Adrenal gland (tissue), 12 donors: ENCODE data around the gene FMNL3. TPM values are rescaled to one million over a fixed set of nuclear protein-coding genes. Genes with fewer than 3 reads are reported as not detected.
A peak's percentile ranks its signal among the peaks of the same experiment; 100 is the strongest.
"Not testable (repeated sequence)": the region's sequence is repeated elsewhere in the genome, so short reads cannot be mapped to it uniquely, and the experiment has no call there.

Experiments
- DNase-seq, 7 donors: peaks; one replicate each; pipeline ENCODE4 v3.0.0-alpha.2; 2019 to 2020
- H3K27ac ChIP-seq, 5 donors: fragments of 200-600 bp; sonication (generic) in 4 of 5; 1 replicate in 3 of 5; 2 replicates in 2 of 5; pipeline versions ENCODE4 v1.5.1 to v1.8.0; 2016 to 2020; ENCODE audit warnings: mild to moderate bottlenecking in 1 of 5
- H3K27me3 ChIP-seq: fragments of 200-600 bp; 2 replicates; pipeline ENCODE4 v1.8.0; 2021
- H3K36me3 ChIP-seq, 2 donors: fragments of 200-600 bp; replicated peaks in 1 of 2; 1 replicate in 1 of 2; 2 replicates in 1 of 2; pipeline versions ENCODE4 v1.5.1 to v1.8.0; 2018 to 2022
- H3K4me1 ChIP-seq, 2 donors: fragments of 200-600 bp; replicated peaks in 1 of 2; 1 replicate in 1 of 2; 2 replicates in 1 of 2; pipeline versions ENCODE4 v1.5.1 to v1.8.0; 2018 to 2021
- H3K4me3 ChIP-seq, 4 donors: fragments of 200-600 bp; sonication (generic) in 3 of 4; one replicate each; pipeline ENCODE4 v1.5.1; 2016 to 2018
- H3K9me3 ChIP-seq, 3 donors: fragments of 200-600 bp; sonication (generic) in 1 of 3; replicated peaks in 1 of 3; 1 replicate in 2 of 3; 2 replicates in 1 of 3; pipeline versions ENCODE4 v1.5.1 to v1.8.0; 2016 to 2021
- CTCF ChIP-seq, 6 experiments: fragments of 450-650 bp in 4 of 6; fragments of 200-600 bp in 2 of 6; sonication (generic) in 1 of 6; IDR thresholded peaks; 1 replicate in 5 of 6; 2 replicates in 1 of 6; pipeline versions ENCODE4 v1.5.1 to v1.8.0; 2016 to 2021; ENCODE audit warnings: antibody characterized with exemption in 6 of 6, mild to moderate bottlenecking in 2 of 6, moderate library complexity in 1 of 6
- POLR2A ChIP-seq, 2 donors: fragments of 450-650 bp; IDR thresholded peaks; one replicate each; pipeline ENCODE4 v1.6.1; 2017; ENCODE audit warnings: antibody characterized with exemption in 2 of 2, mild to moderate bottlenecking in 2 of 2, moderate library complexity in 1 of 2
- WGBS, 4 donors: extraction: QIAGEN DNeasy Blood & Tissue Kit in 2 of 4; methylation state at CpG; one replicate each; pipeline versions ENCODE4 v1.1.5 to v1.1.7; 2013 to 2017; 5-methylcytosine and 5-hydroxymethylcytosine counted together
- intact Hi-C, 2 donors: fragments of 100-400 bp; cut with DNase I; formaldehyde crosslinking; loops; one replicate each; pipeline versions ENCODE4 v1.14.1 to v1.15.0; 2022 to 2023
- polyA plus RNA-seq, 3 donors: library from polyadenylated mRNA; stranded (reverse); fragments of 200-250 nt in 2 of 3; fragments of 350-450 nt in 1 of 3; fragmentation: Illumina TruSeq in 1 of 3; extraction: RNeasy Lipid Tissue Mini Kit (QIAGEN cat#74804) in 1 of 3; gene quantifications; one replicate each; pipeline ENCODE4 v1.2.3, GENCODE V29; 2013 to 2014
- total RNA-seq, 9 donors: library from RNA; depleted of rRNA in 4 of 9; stranded (reverse); fragments of >200 nt in 4 of 9; fragments of 120-200 nt in 1 of 9; fragmentation: NEBNext Ultra II Directional in 1 of 9; extraction: Animal tissue kit (Norgen Biotek cat#: 25700) in 1 of 9; gene quantifications; one replicate each; pipeline versions ENCODE4 v1.1.0 to v1.2.4, GENCODE V29; 2013 to 2023
- donor health status: healthy with polysubstance abuse.
- donor health status: Bipolar disorder and iron deficiency.
- donor health status: DM: yes; HTN: yes; CAD: no.
- donor health status: DM: no; HTN: no; CAD: no.
- donor health status: DM: no; HTN: no; CAD: no.
- donor health status: DM: yes; HTN: yes; CAD: no.

Gene FMNL3
- total and polyA plus RNA-seq, 12 donors: 4.7 to 24.1 (median 15.0) TPM

- WGBS, 4 donors: 83 to 92% (median 86%) methylated on average over 3 of the region's 3 CpGs
- H3K36me3 ChIP-seq: no peaks in the 10 kb centered on the region
- no peak for TF ChIP-seq CTCF (IDR thresholded peaks at IDR 0.05)
- TF ChIP-seq POLR2A (IDR thresholded peaks at IDR 0.05): no peak
- intact Hi-C loops: no loop called here
- H3K4me3 ChIP-seq: no peak overlapping the region
- no peaks in the 10 kb centered on the region for H3K4me1 ChIP-seq
- DNase-seq: no peak
- no peaks in the 10 kb centered on the region for H3K27me3 ChIP-seq
- no peak overlapping the region for H3K27ac ChIP-seq
- H3K9me3 ChIP-seq: no peaks in the 10 kb centered on the region
These were observed 23.4 kb upstream of the FMNL3 start for GRCh38 chr12:49730568-49731101.

- H3K4me1 ChIP-seq: no peaks in the 10 kb centered on the region
- 57 to 74% (median 65%) methylated on average over 1 of the region's 1 CpG for WGBS, 4 donors
- intact Hi-C loops: no loop called here
- no peaks in the 10 kb centered on the region for H3K27me3 ChIP-seq
- H3K9me3 ChIP-seq: no peaks in the 10 kb centered on the region
- no peaks in the 10 kb centered on the region for H3K36me3 ChIP-seq
- H3K4me3 ChIP-seq: no peak overlapping the region
- no peak for TF ChIP-seq CTCF (IDR thresholded peaks at IDR 0.05)
- TF ChIP-seq POLR2A (IDR thresholded peaks at IDR 0.05): no peak
- no peak for DNase-seq
- no peak overlapping the region for H3K27ac ChIP-seq
These were observed 22.8 kb upstream of the FMNL3 start for GRCh38 chr12:49730050-49730449.

- no peak overlapping the region for H3K27ac ChIP-seq
- intact Hi-C loops: no loop called here
- H3K4me3 ChIP-seq: no peak overlapping the region
- no peaks in the 10 kb centered on the region for H3K9me3 ChIP-seq
- TF ChIP-seq CTCF (IDR thresholded peaks at IDR 0.05): no peak
- TF ChIP-seq POLR2A (IDR thresholded peaks at IDR 0.05): no peak
- DNase-seq: no peak
- H3K27me3 ChIP-seq: no peaks in the 10 kb centered on the region
- H3K4me1 ChIP-seq: no peaks in the 10 kb centered on the region
- H3K36me3 ChIP-seq: no peaks in the 10 kb centered on the region
- 77 to 93% (median 86%) methylated on average over 3 of the region's 3 CpGs for WGBS, 4 donors
These were observed 21.2 kb upstream of the FMNL3 start for GRCh38 chr12:49728446-49728845.

GRCh38 chr12:49721355-49721754 lies 14.2 kb upstream of the FMNL3 start:
- H3K36me3 ChIP-seq, H3K9me3 ChIP-seq, intact Hi-C loops, H3K27ac ChIP-seq, H3K4me1 ChIP-seq, H3K4me3 ChIP-seq, DNase-seq, H3K27me3 ChIP-seq: not testable (repeated sequence)
- WGBS, 4 donors: 83 to 97% (median 90%) methylated on average over 3 of the region's 3 CpGs

GRCh38 chr12:49720214-49720613 lies 13.0 kb upstream of the FMNL3 start:
- no peak overlapping the region for H3K4me3 ChIP-seq
- H3K27ac ChIP-seq: no peak overlapping the region
- no peaks in the 10 kb centered on the region for H3K36me3 ChIP-seq
- H3K27me3 ChIP-seq: peaks cover under 1% of the 10 kb centered on the region
- DNase-seq: peak; percentile 35 to 69 (median 46)
- TF ChIP-seq CTCF (IDR thresholded peaks at IDR 0.05) (peak; percentile 13 to 52 (median 39)), POLR2A (IDR thresholded peaks at IDR 0.05) (no peak)
- intact Hi-C loops: no loop called here
- WGBS, 4 donors: 13 to 36% (median 22%) methylated on average over 1 of the region's 1 CpG
- H3K9me3 ChIP-seq: no peaks in the 10 kb centered on the region
- peaks cover 0 to 5% of the 10 kb centered on the region in 2 donors for H3K4me1 ChIP-seq

GRCh38 chr12:49717800-49718199 lies 10.6 kb upstream of the FMNL3 start:
- H3K27ac ChIP-seq, H3K4me1 ChIP-seq, intact Hi-C loops, H3K4me3 ChIP-seq, DNase-seq, H3K9me3 ChIP-seq, H3K27me3 ChIP-seq, H3K36me3 ChIP-seq: not testable (repeated sequence)
- WGBS, 4 donors: 75 to 90% (median 82%) methylated on average over 3 of the region's 3 CpGs
